GM23338 (cell line): ENCODE results near the gene PBX3.

Source experiments
- CREB1 ChIP-seq: fragments of 250-450 bp; sonication (Bioruptor Pico); IDR thresholded peaks from 2 replicates; pipeline ENCODE4 v1.5.0; 2020; ENCODE audit warnings: low read depth, mild to moderate bottlenecking, moderate library complexity
- CTCF ChIP-seq, 2 experiments: fragments of 200-600 bp in 1 of 2; sonication (generic) in 1 of 2; conservative IDR thresholded peaks; 2 replicates each; pipeline versions ENCODE4 v1.5.1 to v1.6.1; 2016 to 2017; ENCODE audit warnings: antibody characterized with exemption in 2 of 2, low read depth in 2 of 2, mild to moderate bottlenecking in 2 of 2, moderate library complexity in 1 of 2
- EZH2 ChIP-seq: fragments of 200-600 bp; sonication (generic); IDR thresholded peaks from one replicate; pipeline ENCODE4 v1.8.0; 2017; ENCODE audit warnings: antibody characterized with exemption, mild to moderate bottlenecking, low read depth; ENCODE audit not compliant: unreplicated experiment
- EZH2phosphoT487 ChIP-seq: fragments of 200-600 bp; sonication (generic); IDR thresholded peaks from one replicate; pipeline ENCODE4 v1.8.1; 2018; ENCODE audit warnings: antibody characterized with exemption; ENCODE audit not compliant: unreplicated experiment
- POLR2AphosphoS5 ChIP-seq: IDR thresholded peaks from 2 replicates; pipeline ENCODE4 v1.6.1; 2016; ENCODE audit warnings: antibody characterized with exemption, low read depth

GRCh38 chr9:125910286-125910685, 163.1 kb downstream of the PBX3 start:
- TF ChIP-seq CTCF (conservative IDR thresholded peaks at IDR 0.05; ENCODE audit: low read depth in 2 of 2) (no peak), EZH2phosphoT487 (no peak), CREB1 (CRISPR knock-in tag) (no peak), EZH2 (no peak), POLR2AphosphoS5 (no peak)
